Uterus (tissue), 2 donors: ENCODE data around the gene RBM15.

Experiments
- POLR2A ChIP-seq, 2 donors: fragments of 450-650 bp; IDR thresholded peaks; one replicate each; pipeline ENCODE4 v1.6.1; 2016; ENCODE audit warnings: antibody characterized with exemption in 2 of 2, mild to moderate bottlenecking in 1 of 2, moderate library complexity in 1 of 2
- TF ChIP-seq, protein P1 (sequence below), 4 experiments: fragments of 200-600 bp in 2 of 4; fragments of 450-650 bp in 2 of 4; sonication (generic) in 2 of 4; IDR thresholded peaks; one replicate each; pipeline ENCODE4 v1.5.1; 2016 to 2019; ENCODE audit warnings: antibody characterized with exemption in 4 of 4, mild to moderate bottlenecking in 2 of 4, moderate library complexity in 1 of 4

GRCh38 chr1:110308247-110308646, 30.9 kb upstream of the RBM15 start:
- no peak for TF ChIP-seq POLR2A (IDR thresholded peaks at IDR 0.05)
- TF ChIP-seq, protein P1, sequence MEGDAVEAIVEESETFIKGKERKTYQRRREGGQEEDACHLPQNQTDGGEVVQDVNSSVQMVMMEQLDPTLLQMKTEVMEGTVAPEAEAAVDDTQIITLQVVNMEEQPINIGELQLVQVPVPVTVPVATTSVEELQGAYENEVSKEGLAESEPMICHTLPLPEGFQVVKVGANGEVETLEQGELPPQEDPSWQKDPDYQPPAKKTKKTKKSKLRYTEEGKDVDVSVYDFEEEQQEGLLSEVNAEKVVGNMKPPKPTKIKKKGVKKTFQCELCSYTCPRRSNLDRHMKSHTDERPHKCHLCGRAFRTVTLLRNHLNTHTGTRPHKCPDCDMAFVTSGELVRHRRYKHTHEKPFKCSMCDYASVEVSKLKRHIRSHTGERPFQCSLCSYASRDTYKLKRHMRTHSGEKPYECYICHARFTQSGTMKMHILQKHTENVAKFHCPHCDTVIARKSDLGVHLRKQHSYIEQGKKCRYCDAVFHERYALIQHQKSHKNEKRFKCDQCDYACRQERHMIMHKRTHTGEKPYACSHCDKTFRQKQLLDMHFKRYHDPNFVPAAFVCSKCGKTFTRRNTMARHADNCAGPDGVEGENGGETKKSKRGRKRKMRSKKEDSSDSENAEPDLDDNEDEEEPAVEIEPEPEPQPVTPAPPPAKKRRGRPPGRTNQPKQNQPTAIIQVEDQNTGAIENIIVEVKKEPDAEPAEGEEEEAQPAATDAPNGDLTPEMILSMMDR (IDR thresholded peaks at IDR 0.05): no peak
